Measurements from ENCODE around the gene DSPP. TPM values are rescaled to one million over a fixed set of nuclear protein-coding genes. Genes with fewer than 3 reads are reported as not detected.

DSPP gene
- total RNA-seq, 1 experiment from 2014 or later, result not detected

DNA sequence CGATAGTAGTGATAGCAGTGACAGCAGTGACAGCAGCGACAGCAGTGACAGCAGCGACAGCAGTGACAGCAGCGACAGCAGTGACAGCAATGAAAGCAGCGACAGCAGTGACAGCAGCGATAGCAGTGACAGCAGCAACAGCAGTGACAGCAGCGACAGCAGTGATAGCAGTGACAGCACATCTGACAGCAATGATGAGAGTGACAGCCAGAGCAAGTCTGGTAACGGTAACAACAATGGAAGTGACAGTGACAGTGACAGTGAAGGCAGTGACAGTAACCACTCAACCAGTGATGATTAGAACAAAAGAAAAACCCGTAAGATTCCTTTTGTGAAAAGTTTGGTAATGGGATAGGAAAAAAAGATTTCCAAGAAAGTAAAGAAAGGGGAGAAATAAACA is 7.9 kb downstream of the DSPP start:
- BruUV-seq (replicated peaks), result no TSS peak
- Histone ChIP-seq H3K27me3 (ENCODE audit: control insufficient read depth, insufficient read depth, low read length) (no peaks in the 10 kb centered on the region; the same call in 1 of the 2 replicates), H3K9me3 (ENCODE audit: control insufficient read depth, insufficient read depth, low read depth, low read length) (no peaks in the 10 kb centered on the region), H3K27ac (ENCODE audit: low read length) (no peak overlapping the region), H3K36me3 (ENCODE audit: control insufficient read depth, insufficient read depth, low read length) (no peaks in the 10 kb centered on the region), H3K4me3 (ENCODE audit: low read depth in 2 of 2, low read length in 2 of 2) (no peak overlapping the region), H3K4me1 (ENCODE audit: control insufficient read depth, insufficient read depth, low read length) (no peaks in the 10 kb centered on the region)
- TF ChIP-seq SIN3A (IDR thresholded peaks at IDR 0.05; ENCODE audit: borderline replicate concordance, insufficient read depth, low read depth, low read length), result no peak
- CTCF ChIA-PET, result no interaction called here
- intact Hi-C loops (cut with micrococcal nuclease; ENCODE audit: unreplicated experiment) (no loop called here), in situ Hi-C loops (cut with HindIII; ENCODE audit: low pct_unique_long_range_greater_than_20kb, low sequenced_read_pairs) (no loop called here)
- ATAC-seq, result no peak
- POLR2A ChIA-PET, result no interaction called here
- no peak for DNase-seq (ENCODE audit: low read depth, low spot score)

DNA sequence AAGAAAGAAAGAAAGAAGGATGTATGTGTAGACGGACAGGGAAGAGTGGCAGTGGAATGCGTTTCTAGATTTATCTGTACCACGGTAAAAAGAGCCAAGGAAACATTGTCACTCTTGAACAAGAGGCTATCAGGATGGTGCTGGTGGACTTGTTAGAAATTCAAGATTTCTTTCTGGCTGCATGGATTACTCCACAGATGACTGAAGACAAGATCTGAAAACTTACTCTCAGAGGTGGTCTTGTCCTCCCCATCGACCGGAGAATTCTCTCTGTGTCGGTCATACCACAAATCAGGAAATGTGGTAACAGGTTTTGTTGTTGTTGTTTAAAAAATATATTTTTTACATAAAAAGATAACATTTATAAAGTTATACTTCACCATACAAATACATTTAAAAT is 11.8 kb downstream of the DSPP start:
- no TSS peak for BruUV-seq (replicated peaks)
- intact Hi-C loops (cut with micrococcal nuclease; ENCODE audit: unreplicated experiment) (no loop called here), in situ Hi-C loops (cut with HindIII; ENCODE audit: low pct_unique_long_range_greater_than_20kb, low sequenced_read_pairs) (no loop called here)
- no peaks in the 10 kb centered on the region for H3K4me1 ChIP-seq (ENCODE audit: control insufficient read depth, insufficient read depth, low read length)
- no peaks in the 10 kb centered on the region for H3K9me3 ChIP-seq (ENCODE audit: control insufficient read depth, insufficient read depth, low read depth, low read length)
- TF ChIP-seq SIN3A (IDR thresholded peaks at IDR 0.05; ENCODE audit: borderline replicate concordance, insufficient read depth, low read depth, low read length), result no peak
- TF ChIP-seq, protein P1, sequence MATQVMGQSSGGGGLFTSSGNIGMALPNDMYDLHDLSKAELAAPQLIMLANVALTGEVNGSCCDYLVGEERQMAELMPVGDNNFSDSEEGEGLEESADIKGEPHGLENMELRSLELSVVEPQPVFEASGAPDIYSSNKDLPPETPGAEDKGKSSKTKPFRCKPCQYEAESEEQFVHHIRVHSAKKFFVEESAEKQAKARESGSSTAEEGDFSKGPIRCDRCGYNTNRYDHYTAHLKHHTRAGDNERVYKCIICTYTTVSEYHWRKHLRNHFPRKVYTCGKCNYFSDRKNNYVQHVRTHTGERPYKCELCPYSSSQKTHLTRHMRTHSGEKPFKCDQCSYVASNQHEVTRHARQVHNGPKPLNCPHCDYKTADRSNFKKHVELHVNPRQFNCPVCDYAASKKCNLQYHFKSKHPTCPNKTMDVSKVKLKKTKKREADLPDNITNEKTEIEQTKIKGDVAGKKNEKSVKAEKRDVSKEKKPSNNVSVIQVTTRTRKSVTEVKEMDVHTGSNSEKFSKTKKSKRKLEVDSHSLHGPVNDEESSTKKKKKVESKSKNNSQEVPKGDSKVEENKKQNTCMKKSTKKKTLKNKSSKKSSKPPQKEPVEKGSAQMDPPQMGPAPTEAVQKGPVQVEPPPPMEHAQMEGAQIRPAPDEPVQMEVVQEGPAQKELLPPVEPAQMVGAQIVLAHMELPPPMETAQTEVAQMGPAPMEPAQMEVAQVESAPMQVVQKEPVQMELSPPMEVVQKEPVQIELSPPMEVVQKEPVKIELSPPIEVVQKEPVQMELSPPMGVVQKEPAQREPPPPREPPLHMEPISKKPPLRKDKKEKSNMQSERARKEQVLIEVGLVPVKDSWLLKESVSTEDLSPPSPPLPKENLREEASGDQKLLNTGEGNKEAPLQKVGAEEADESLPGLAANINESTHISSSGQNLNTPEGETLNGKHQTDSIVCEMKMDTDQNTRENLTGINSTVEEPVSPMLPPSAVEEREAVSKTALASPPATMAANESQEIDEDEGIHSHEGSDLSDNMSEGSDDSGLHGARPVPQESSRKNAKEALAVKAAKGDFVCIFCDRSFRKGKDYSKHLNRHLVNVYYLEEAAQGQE (IDR thresholded peaks at IDR 0.05; ENCODE audit: insufficient read depth in 1 of 2, low read depth in 2 of 2, low read length in 1 of 2), result no peak
- TF ChIP-seq POLR2AphosphoS5 (IDR thresholded peaks at IDR 0.05; ENCODE audit: low read depth, low read length), result no peak
- TF ChIP-seq, protein P2, sequence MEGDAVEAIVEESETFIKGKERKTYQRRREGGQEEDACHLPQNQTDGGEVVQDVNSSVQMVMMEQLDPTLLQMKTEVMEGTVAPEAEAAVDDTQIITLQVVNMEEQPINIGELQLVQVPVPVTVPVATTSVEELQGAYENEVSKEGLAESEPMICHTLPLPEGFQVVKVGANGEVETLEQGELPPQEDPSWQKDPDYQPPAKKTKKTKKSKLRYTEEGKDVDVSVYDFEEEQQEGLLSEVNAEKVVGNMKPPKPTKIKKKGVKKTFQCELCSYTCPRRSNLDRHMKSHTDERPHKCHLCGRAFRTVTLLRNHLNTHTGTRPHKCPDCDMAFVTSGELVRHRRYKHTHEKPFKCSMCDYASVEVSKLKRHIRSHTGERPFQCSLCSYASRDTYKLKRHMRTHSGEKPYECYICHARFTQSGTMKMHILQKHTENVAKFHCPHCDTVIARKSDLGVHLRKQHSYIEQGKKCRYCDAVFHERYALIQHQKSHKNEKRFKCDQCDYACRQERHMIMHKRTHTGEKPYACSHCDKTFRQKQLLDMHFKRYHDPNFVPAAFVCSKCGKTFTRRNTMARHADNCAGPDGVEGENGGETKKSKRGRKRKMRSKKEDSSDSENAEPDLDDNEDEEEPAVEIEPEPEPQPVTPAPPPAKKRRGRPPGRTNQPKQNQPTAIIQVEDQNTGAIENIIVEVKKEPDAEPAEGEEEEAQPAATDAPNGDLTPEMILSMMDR (IDR thresholded peaks at IDR 0.05), result no peak
- no peak for TF ChIP-seq TCF7L2 (IDR thresholded peaks at IDR 0.05; ENCODE audit: low read depth, low read length)
- no peak overlapping the region for H3K27ac ChIP-seq (ENCODE audit: low read length)
- ChIA-PET CTCF (no interaction called here), POLR2A (no interaction called here)
- no peaks in the 10 kb centered on the region; the same call in 1 of the 2 replicates for H3K27me3 ChIP-seq (ENCODE audit: control insufficient read depth, insufficient read depth, low read length)
- DNase-seq (ENCODE audit: low read depth, low spot score), result no peak
- H3K4me3 ChIP-seq (ENCODE audit: low read depth in 2 of 2, low read length in 2 of 2), result no peak overlapping the region
- H3K36me3 ChIP-seq (ENCODE audit: control insufficient read depth, insufficient read depth, low read length), result no peaks in the 10 kb centered on the region
- ATAC-seq, result no peak

DNA sequence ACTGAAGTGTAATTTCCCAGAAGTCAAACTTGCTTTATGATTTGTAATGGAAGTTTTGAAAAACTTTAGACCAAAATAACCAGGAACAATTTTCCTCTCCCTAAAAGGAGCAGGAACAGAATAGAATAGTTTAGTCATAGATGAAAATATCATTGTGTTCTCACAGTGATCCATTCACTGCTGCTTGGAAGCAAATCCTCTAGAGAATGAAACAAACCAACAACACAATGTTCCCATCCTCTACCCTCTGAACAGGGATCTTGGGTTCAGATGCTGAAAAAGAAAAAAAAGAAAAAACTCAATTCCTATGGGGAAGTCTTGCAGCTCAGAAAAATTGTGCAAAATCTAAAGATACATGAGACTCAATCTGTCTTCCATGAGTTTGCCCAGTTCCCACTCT is 12.2 kb downstream of the DSPP start:
- H3K27ac ChIP-seq (ENCODE audit: low read length), result no peak overlapping the region
- POLR2A ChIA-PET, result no interaction called here
- H3K4me3 ChIP-seq (ENCODE audit: low read depth in 2 of 2, low read length in 2 of 2), result no peak overlapping the region
- CTCF ChIA-PET, result no interaction called here
- H3K4me1 ChIP-seq (ENCODE audit: control insufficient read depth, insufficient read depth, low read length), result no peaks in the 10 kb centered on the region
- H3K36me3 ChIP-seq (ENCODE audit: control insufficient read depth, insufficient read depth, low read length), result no peaks in the 10 kb centered on the region
- H3K9me3 ChIP-seq (ENCODE audit: control insufficient read depth, insufficient read depth, low read depth, low read length), result no peaks in the 10 kb centered on the region
- H3K27me3 ChIP-seq (ENCODE audit: control insufficient read depth, insufficient read depth, low read length), result no peaks in the 10 kb centered on the region; the same call in 1 of the 2 replicates
- TF ChIP-seq POLR2AphosphoS5 (IDR thresholded peaks at IDR 0.05; ENCODE audit: low read depth, low read length), result no peak
- TF ChIP-seq SIN3A (IDR thresholded peaks at IDR 0.05; ENCODE audit: borderline replicate concordance, insufficient read depth, low read depth, low read length), result no peak
- TF ChIP-seq, protein P1 (IDR thresholded peaks at IDR 0.05; ENCODE audit: insufficient read depth in 1 of 2, low read depth in 2 of 2, low read length in 1 of 2), result no peak
- no peak for TF ChIP-seq TCF7L2 (IDR thresholded peaks at IDR 0.05; ENCODE audit: low read depth, low read length)
- TF ChIP-seq, protein P2 (IDR thresholded peaks at IDR 0.05), result no peak
- DNase-seq (ENCODE audit: low read depth, low spot score) (no peak), ATAC-seq (no peak)
- BruUV-seq (replicated peaks), result no TSS peak
- intact Hi-C loops (cut with micrococcal nuclease; ENCODE audit: unreplicated experiment), result no loop called here
- in situ Hi-C loops (cut with HindIII; ENCODE audit: low pct_unique_long_range_greater_than_20kb, low sequenced_read_pairs), result no loop called here
